ENCODE results near the gene SLC25A18. TPM values are rescaled to one million over a fixed set of nuclear protein-coding genes. Genes with fewer than 3 reads are reported as not detected.
"Not testable (repeated sequence)": the region's sequence is repeated elsewhere in the genome, so short reads cannot be mapped to it uniquely, and the experiment has no call there.

SLC25A18 gene
- total and polyA plus RNA-seq, 7 experiments from 2014 or later: 0.08 TPM; not detected in 6

DNA sequence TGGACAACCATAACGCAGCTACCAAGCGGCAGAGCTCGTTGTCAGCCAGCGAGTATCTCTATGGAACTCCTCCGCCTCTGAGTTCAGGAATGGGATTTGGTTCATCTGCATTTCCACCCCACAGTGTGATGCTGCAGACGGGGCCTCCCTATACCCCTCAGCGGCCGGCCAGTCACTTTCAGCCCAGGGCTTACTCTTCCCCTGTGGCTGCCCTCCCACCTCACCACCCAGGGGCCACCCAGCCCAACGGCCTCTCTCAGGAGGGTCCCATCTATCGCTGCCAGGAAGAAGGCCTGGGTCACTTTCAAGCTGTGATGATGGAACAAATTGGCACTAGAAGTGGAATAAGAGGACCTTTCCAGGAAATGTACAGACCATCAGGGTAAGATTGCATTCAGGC, 14.1 kb upstream of the SLC25A18 start:
- Histone ChIP-seq H3K27me3 (ENCODE audit: control insufficient read depth in 2 of 2, insufficient read depth in 2 of 2, low read length in 2 of 2) (no peaks in the 10 kb centered on the region), H3K4me3 (ENCODE audit: low read length) (no peak overlapping the region), H3K36me3 (ENCODE audit: control insufficient read depth in 2 of 3, insufficient read depth in 3 of 3, low read length in 3 of 3) (no peaks in the 10 kb centered on the region), H3K27ac (ENCODE audit: low read depth, low read length) (no peak overlapping the region), H3K4me1 (ENCODE audit: control insufficient read depth in 2 of 2, insufficient read depth in 2 of 2, low read length in 2 of 2) (no peaks in the 10 kb centered on the region), H3K9me3 (ENCODE audit: control insufficient read depth in 2 of 3, low read length in 3 of 3) (no peaks in the 10 kb centered on the region)
- ATAC-seq (no peak), DNase-seq (no peak)
- Mint-ChIP-seq H3K27ac (no peak overlapping the region), H3K36me3 (no peaks in the 10 kb centered on the region), H3K9me3 (no peaks in the 10 kb centered on the region), H3K4me1 (no peaks in the 10 kb centered on the region), H3K4me3 (no peak overlapping the region), H3K27me3 (no peaks in the 10 kb centered on the region)
- ChIA-PET CTCF (no interaction called here), POLR2A (no interaction called here)
- intact Hi-C loops (cut with micrococcal nuclease): no loop called here

DNA sequence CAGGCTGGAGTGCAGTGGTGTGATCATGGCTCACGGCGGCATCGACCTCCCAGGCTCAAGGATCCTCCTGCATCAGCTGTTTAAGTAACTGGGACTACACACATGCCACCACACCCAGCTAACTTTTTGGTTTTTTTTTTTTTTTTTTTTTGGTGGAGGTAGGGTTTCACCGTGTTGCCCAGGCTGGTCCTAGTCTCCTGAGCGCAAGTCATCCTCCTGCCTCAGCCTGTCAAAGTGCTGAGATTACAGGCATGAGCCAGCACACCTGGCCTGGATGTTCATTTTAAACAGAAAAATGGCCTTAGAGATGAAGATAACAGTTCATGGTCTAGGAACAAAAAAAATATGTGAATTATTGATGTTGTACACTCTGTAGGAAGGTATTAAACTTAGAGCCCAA, 13.6 kb upstream of the SLC25A18 start:
- H3K4me1 Mint-ChIP-seq: no peaks in the 10 kb centered on the region
- intact Hi-C loops (cut with micrococcal nuclease): no loop called here
- Histone ChIP-seq H3K36me3 (ENCODE audit: control insufficient read depth in 2 of 3, insufficient read depth in 3 of 3, low read length in 3 of 3) (no peaks in the 10 kb centered on the region), H3K27ac (ENCODE audit: low read depth, low read length) (no peak overlapping the region), H3K27me3 (ENCODE audit: control insufficient read depth in 2 of 2, insufficient read depth in 2 of 2, low read length in 2 of 2) (no peaks in the 10 kb centered on the region), H3K9me3 (ENCODE audit: control insufficient read depth in 2 of 3, low read length in 3 of 3) (no peaks in the 10 kb centered on the region), H3K4me1 (ENCODE audit: control insufficient read depth in 2 of 2, insufficient read depth in 2 of 2, low read length in 2 of 2) (no peaks in the 10 kb centered on the region), H3K4me3 (ENCODE audit: low read length) (no peak overlapping the region)
- no peaks in the 10 kb centered on the region for H3K9me3 Mint-ChIP-seq
- ChIA-PET CTCF (no interaction called here), POLR2A (no interaction called here)
- no peaks in the 10 kb centered on the region for H3K36me3 Mint-ChIP-seq
- no peaks in the 10 kb centered on the region for H3K27me3 Mint-ChIP-seq
- no peak for DNase-seq
- ATAC-seq: no peak
- no peak overlapping the region for H3K4me3 Mint-ChIP-seq
- no peak overlapping the region for H3K27ac Mint-ChIP-seq

DNA sequence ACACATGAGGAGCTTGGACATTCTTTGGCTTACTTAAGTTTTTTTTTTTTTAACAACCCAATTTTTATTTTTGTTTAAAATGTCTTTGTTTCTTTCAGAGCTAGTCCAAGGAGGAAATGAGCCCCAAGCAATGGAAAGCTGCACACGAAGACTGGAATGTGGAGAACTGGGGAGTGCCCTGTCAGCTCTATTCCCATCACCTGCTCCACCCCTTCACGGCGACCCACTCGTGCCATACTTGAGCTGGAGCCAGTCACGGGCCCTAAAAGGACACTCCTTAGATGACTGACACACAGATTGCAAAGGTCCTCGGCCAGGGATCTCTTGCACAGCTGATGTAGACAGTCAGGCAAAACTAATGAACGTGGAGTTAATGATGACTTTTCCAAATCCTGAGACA, 10.6 kb upstream of the SLC25A18 start:
- ChIA-PET CTCF (no interaction called here), POLR2A (no interaction called here)
- Histone ChIP-seq H3K27ac (ENCODE audit: low read depth, low read length) (no peak overlapping the region), H3K27me3 (ENCODE audit: control insufficient read depth in 2 of 2, insufficient read depth in 2 of 2, low read length in 2 of 2) (no peaks in the 10 kb centered on the region), H3K4me3 (ENCODE audit: low read length) (no peak overlapping the region), H3K4me1 (ENCODE audit: control insufficient read depth in 2 of 2, insufficient read depth in 2 of 2, low read length in 2 of 2) (no peaks in the 10 kb centered on the region), H3K9me3 (ENCODE audit: control insufficient read depth in 2 of 3, low read length in 3 of 3) (no peaks in the 10 kb centered on the region), H3K36me3 (ENCODE audit: control insufficient read depth in 2 of 3, insufficient read depth in 3 of 3, low read length in 3 of 3) (no peaks in the 10 kb centered on the region)
- Mint-ChIP-seq H3K4me1 (no peaks in the 10 kb centered on the region), H3K9me3 (no peaks in the 10 kb centered on the region), H3K27ac (no peak overlapping the region), H3K4me3 (no peak overlapping the region), H3K36me3 (no peaks in the 10 kb centered on the region), H3K27me3 (peaks cover 0 to 2% (median 0%) of the 10 kb centered on the region in 5 donors)
- ATAC-seq (no peak), DNase-seq (no peak)
- intact Hi-C loops (cut with micrococcal nuclease): no loop called here

DNA sequence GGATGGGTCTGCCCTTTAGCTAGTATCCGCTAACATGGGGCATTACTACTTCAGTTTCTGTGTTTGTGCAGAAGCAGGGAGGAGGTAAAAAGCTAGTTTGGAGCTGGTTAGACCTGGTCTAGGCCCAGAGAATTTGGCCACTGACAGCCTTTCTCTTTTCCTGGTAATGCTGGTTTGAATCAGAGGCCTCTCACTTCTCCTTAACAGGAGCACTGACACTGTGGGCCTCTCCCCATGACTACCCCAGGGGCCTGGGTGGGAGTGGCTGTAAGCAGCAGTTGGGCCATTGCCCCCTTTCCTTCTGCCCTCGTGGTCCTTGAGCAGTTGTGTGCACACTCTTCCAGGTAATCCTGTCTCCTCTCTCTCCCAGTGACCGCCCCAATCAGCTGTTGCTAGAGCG, 8.5 kb upstream of the SLC25A18 start:
- DNase-seq (no peak), ATAC-seq (no peak)
- Mint-ChIP-seq H3K4me1 (no peaks in the 10 kb centered on the region), H3K9me3 (no peaks in the 10 kb centered on the region), H3K27me3 (peaks cover 0 to 6% (median 0%) of the 10 kb centered on the region in 5 donors), H3K4me3 (no peak overlapping the region), H3K36me3 (no peaks in the 10 kb centered on the region), H3K27ac (peak overlapping the region in 1 of 9 donors; percentile 29)
- H3K27ac ChIP-seq (ENCODE audit: low read depth, low read length): no peak overlapping the region
- no peak overlapping the region for H3K4me3 ChIP-seq (ENCODE audit: low read length)
- ChIA-PET CTCF (no interaction called here), POLR2A (no interaction called here)
- no peaks in the 10 kb centered on the region for H3K27me3 ChIP-seq (ENCODE audit: control insufficient read depth in 2 of 2, insufficient read depth in 2 of 2, low read length in 2 of 2)
- no peaks in the 10 kb centered on the region for H3K36me3 ChIP-seq (ENCODE audit: control insufficient read depth in 2 of 3, insufficient read depth in 3 of 3, low read length in 3 of 3)
- intact Hi-C loops (cut with micrococcal nuclease): no loop called here
- no peaks in the 10 kb centered on the region for H3K4me1 ChIP-seq (ENCODE audit: control insufficient read depth in 2 of 2, insufficient read depth in 2 of 2, low read length in 2 of 2)
- H3K9me3 ChIP-seq (ENCODE audit: control insufficient read depth in 2 of 3, low read length in 3 of 3): no peaks in the 10 kb centered on the region

DNA sequence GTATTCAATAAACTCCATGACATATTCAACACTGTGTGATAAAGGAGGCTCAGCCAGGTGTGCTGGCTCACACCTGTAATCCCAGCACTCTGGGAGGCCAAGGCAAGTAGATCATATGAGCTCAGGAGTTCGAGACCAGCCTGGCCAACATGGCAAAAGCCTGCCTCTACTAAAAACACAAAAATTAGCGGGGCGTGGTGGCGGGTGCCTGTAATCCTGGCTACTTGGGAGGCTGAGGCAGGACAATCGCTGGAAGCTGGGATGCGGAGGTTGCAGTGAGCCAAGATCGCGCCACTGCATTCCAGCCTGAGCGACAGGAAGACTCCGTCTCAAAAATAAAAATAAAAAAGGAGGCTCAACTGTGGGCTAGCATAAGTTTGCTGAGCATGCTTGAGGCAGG, 4.1 kb upstream of the SLC25A18 start:
- H3K4me1 Mint-ChIP-seq: no peaks in the 10 kb centered on the region
- DNase-seq: no peak
- Histone ChIP-seq H3K4me3 (ENCODE audit: low read length) (no peak overlapping the region), H3K4me1 (ENCODE audit: control insufficient read depth in 2 of 2, insufficient read depth in 2 of 2, low read length in 2 of 2) (no peaks in the 10 kb centered on the region), H3K9me3 (ENCODE audit: control insufficient read depth in 2 of 3, low read length in 3 of 3) (no peaks in the 10 kb centered on the region), H3K27ac (ENCODE audit: low read depth, low read length) (no peak overlapping the region), H3K27me3 (ENCODE audit: control insufficient read depth in 2 of 2, insufficient read depth in 2 of 2, low read length in 2 of 2) (no peaks in the 10 kb centered on the region), H3K36me3 (ENCODE audit: control insufficient read depth in 2 of 3, insufficient read depth in 3 of 3, low read length in 3 of 3) (no peaks in the 10 kb centered on the region)
- no peaks in the 10 kb centered on the region for H3K36me3 Mint-ChIP-seq
- ChIA-PET POLR2A (no interaction called here), CTCF (no interaction called here)
- H3K9me3 Mint-ChIP-seq: peaks cover 0 to 4% (median 0%) of the 10 kb centered on the region in 11 donors
- no peak overlapping the region for H3K4me3 Mint-ChIP-seq
- ATAC-seq: no peak
- peaks cover 0 to 6% (median 4%) of the 10 kb centered on the region in 5 donors for H3K27me3 Mint-ChIP-seq
- H3K27ac Mint-ChIP-seq: no peak overlapping the region
- intact Hi-C loops (cut with micrococcal nuclease): no loop called here

DNA sequence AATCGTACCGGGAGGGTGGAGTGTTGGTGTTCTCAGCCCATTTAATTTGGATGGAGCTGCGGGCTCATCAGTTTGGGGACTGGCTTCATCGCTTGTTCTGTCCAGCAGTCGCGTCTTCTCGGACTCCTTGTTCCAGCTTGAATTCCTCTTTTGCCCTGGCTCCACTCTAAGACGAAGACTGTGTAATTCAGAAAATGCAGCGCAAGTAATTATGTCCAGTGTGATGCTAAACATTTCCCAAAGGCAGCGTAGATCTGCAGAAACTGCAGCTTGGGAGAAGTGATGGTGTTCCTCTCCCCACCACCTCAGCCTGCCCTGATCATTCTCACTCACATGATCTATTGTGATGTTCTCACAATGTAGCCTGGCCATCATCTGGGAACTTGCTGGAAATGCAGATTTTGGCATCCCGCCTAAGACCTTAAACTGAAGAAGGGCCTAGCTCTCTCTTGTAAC, 666 bp downstream of the SLC25A18 start:
- ATAC-seq: no peak
- Mint-ChIP-seq H3K27ac (no peak overlapping the region), H3K27me3 (peaks cover 0 to 5% (median 4%) of the 10 kb centered on the region in 5 donors), H3K4me1 (peaks cover 0 to 1% (median 0%) of the 10 kb centered on the region in 7 donors), H3K9me3 (peaks cover 0 to 4% (median 0%) of the 10 kb centered on the region in 11 donors), H3K4me3 (no peak overlapping the region), H3K36me3 (no peaks in the 10 kb centered on the region)
- no peak for DNase-seq
- no peak overlapping the region for H3K27ac ChIP-seq (ENCODE audit: low read depth, low read length)
- intact Hi-C loops (cut with micrococcal nuclease): no loop called here
- no peaks in the 10 kb centered on the region for H3K36me3 ChIP-seq (ENCODE audit: control insufficient read depth in 2 of 3, insufficient read depth in 3 of 3, low read length in 3 of 3)
- H3K4me1 ChIP-seq (ENCODE audit: control insufficient read depth in 2 of 2, insufficient read depth in 2 of 2, low read length in 2 of 2): no peaks in the 10 kb centered on the region
- ChIA-PET POLR2A (no interaction called here), CTCF (no interaction called here)
- no peak overlapping the region for H3K4me3 ChIP-seq (ENCODE audit: low read length)
- H3K27me3 ChIP-seq (ENCODE audit: control insufficient read depth in 2 of 2, insufficient read depth in 2 of 2, low read length in 2 of 2): no peaks in the 10 kb centered on the region
- no peaks in the 10 kb centered on the region for H3K9me3 ChIP-seq (ENCODE audit: control insufficient read depth in 2 of 3, low read length in 3 of 3)

DNA sequence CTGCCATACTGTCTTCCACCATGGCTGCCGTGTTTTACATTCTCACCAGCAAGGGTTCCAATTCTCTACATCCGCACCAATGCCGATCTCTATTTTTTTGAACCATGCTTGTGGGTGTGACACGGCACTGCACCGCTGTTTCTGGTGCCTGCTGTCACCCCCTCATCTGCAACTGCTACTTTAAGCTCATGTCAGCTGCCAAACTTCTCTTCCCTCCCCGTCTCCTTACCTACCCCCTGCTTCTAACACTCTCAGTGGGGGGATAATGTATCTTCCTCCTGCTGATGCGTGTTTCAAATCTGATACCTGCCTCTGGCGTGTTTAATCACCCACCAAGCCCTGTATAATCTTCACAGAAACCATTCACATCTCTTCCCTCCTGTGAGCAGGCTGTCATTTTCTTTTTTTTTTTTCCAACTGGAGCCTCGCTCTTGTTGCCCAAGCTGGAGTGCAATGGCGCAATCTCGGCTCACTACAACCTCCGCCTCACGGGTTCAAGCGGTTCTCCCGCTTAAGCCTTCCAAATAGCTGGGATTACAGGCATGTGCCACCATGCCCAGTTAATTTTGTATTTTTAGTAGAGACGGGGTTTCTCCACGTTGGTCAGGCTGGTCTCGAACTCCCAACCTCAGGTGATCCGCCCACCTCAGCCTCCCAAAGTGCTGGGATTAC, 2.9 kb downstream of the SLC25A18 start:
- H3K36me3 Mint-ChIP-seq; H3K27me3 ChIP-seq (ENCODE audit: control insufficient read depth in 2 of 2, insufficient read depth in 2 of 2, low read length in 2 of 2): not testable (repeated sequence)

More for the DNA sequence above, 2.9 kb downstream of the SLC25A18 start:
- POLR2A ChIA-PET; H3K36me3 ChIP-seq (ENCODE audit: control insufficient read depth in 2 of 3, insufficient read depth in 3 of 3, low read length in 3 of 3); H3K9me3 Mint-ChIP-seq; H3K9me3 ChIP-seq (ENCODE audit: control insufficient read depth in 2 of 3, low read length in 3 of 3); H3K4me3 ChIP-seq (ENCODE audit: low read length); CTCF ChIA-PET; H3K4me1 ChIP-seq (ENCODE audit: control insufficient read depth in 2 of 2, insufficient read depth in 2 of 2, low read length in 2 of 2); intact Hi-C loops (cut with micrococcal nuclease); H3K4me1 Mint-ChIP-seq; H3K4me3 Mint-ChIP-seq; H3K27ac ChIP-seq (ENCODE audit: low read depth, low read length); ATAC-seq; DNase-seq: not testable (repeated sequence)
- peak overlapping the region in 1 of 9 donors; percentile 72 for H3K27ac Mint-ChIP-seq
- peaks cover 0 to 11% (median 6%) of the 10 kb centered on the region in 5 donors for H3K27me3 Mint-ChIP-seq
